ENCODE measurements around the gene BRD8.
A peak's percentile ranks its signal among the peaks of the same experiment; 100 is the strongest.
"Not testable (repeated sequence)": the region's sequence is repeated elsewhere in the genome, so short reads cannot be mapped to it uniquely, and the experiment has no call there.

Gene BRD8

GRCh38 chr5:138178516-138179276 lies at the start of gene BRD8, which contains the start of gene KIF20A:
Gene BRD8 (minus strand): TSS chr5:138178630. CDS start chr5:138178614, 16 bp downstream.
Gene KIF20A (plus strand): TSS chr5:138179112. CDS start chr5:138179681, 569 bp downstream.
- DNase-seq (ENCODE audit: low spot score) = peak; percentile 99

GRCh38 chr5:138226910-138227309 lies 48.5 kb upstream of the BRD8 start:
- no peak for DNase-seq (ENCODE audit: low spot score)

GRCh38 chr5:138224712-138225111 lies 46.3 kb upstream of the BRD8 start:
- DNase-seq (ENCODE audit: low spot score) = no peak

- DNase-seq (ENCODE audit: low spot score) = no peak
These were observed 45.1 kb upstream of the BRD8 start for GRCh38 chr5:138223532-138223931.

- no peak for DNase-seq (ENCODE audit: low spot score)
These were observed 38.4 kb upstream of the BRD8 start for GRCh38 chr5:138216799-138217198.

- peak; percentile 98 for DNase-seq (ENCODE audit: low spot score)
These were observed 35.0 kb upstream of the BRD8 start, which contains the start of gene CDC23 for GRCh38 chr5:138213161-138214029. Gene CDC23 (minus strand): TSS chr5:138213323. CDS start chr5:138213312, 11 bp downstream.

- peak; percentile 20 for DNase-seq (ENCODE audit: low spot score)
These were observed 34.4 kb upstream of the BRD8 start for GRCh38 chr5:138212828-138213160.

- DNase-seq (ENCODE audit: low spot score) = no peak
These were observed 32.6 kb upstream of the BRD8 start for GRCh38 chr5:138210985-138211384.

- not testable (repeated sequence) for DNase-seq (ENCODE audit: low spot score)
These were observed 15.4 kb upstream of the BRD8 start for GRCh38 chr5:138193859-138194258.

GRCh38 chr5:138192826-138193225 lies 14.4 kb upstream of the BRD8 start:
- DNase-seq (ENCODE audit: low spot score) = no peak

- no peak for DNase-seq (ENCODE audit: low spot score)
These were observed 10.2 kb upstream of the BRD8 start for GRCh38 chr5:138188626-138189025.

GRCh38 chr5:138186002-138186447 lies 7.6 kb upstream of the BRD8 start:
- DNase-seq (ENCODE audit: low spot score) = no peak

- DNase-seq (ENCODE audit: low spot score) = no peak
These were observed 4.4 kb upstream of the BRD8 start for GRCh38 chr5:138182808-138183207.

- DNase-seq (ENCODE audit: low spot score) = no peak
These were observed 2.4 kb upstream of the BRD8 start for GRCh38 chr5:138180841-138181240.

- DNase-seq (ENCODE audit: low spot score) = peak; percentile 70
These were observed 1.9 kb upstream of the BRD8 start for GRCh38 chr5:138180183-138180782.

- no peak for DNase-seq (ENCODE audit: low spot score)
These were observed 937 bp upstream of the BRD8 start for GRCh38 chr5:138179277-138179857.

- peak; percentile 42 for DNase-seq (ENCODE audit: low spot score)
These were observed 402 bp downstream of the BRD8 start for GRCh38 chr5:138177941-138178515.

- no peak for DNase-seq (ENCODE audit: low spot score)
These were observed 8.1 kb downstream of the BRD8 start for GRCh38 chr5:138170299-138170698.

- DNase-seq (ENCODE audit: low spot score) = no peak
These were observed 9.3 kb downstream of the BRD8 start for GRCh38 chr5:138169124-138169523.

- no peak for DNase-seq (ENCODE audit: low spot score)
These were observed 14.7 kb downstream of the BRD8 start for GRCh38 chr5:138163721-138164120.

GRCh38 chr5:138160706-138161105 lies 17.7 kb downstream of the BRD8 start:
- no peak for DNase-seq (ENCODE audit: low spot score)

GRCh38 chr5:138159666-138160065 lies 18.8 kb downstream of the BRD8 start:
- no peak for DNase-seq (ENCODE audit: low spot score)

Measured in LoVo (cell line).